ENCODE measurements around the gene PLAGL2. TPM values are rescaled to one million over a fixed set of nuclear protein-coding genes. Genes with fewer than 3 reads are reported as not detected.

PLAGL2 gene
- total RNA-seq, 1 donor from 2014 or later = 17.6 TPM

DNA sequence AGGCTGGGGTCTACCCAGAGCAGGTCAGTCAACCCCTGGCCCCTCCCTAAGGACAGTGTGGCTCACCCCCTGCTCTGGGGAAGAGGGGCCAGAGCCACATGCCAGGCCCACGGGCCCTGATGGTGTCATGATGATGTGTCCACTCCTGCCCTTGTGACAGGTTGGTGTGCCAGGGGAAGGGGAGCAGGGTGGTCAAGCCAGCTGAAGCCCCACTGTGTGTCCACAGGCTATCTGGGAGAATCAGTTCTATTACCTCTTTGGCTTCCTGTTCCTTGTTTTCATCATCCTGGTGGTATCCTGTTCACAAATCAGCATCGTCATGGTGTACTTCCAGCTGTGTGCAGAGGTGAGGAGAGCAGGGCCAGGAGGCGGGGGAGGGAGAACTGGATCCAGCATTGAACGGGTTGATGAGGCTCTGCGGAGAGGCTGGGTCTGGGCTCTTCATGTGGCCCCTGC is 47.7 kb downstream of the PLAGL2 start:
- H3K27me3 ChIP-seq (ENCODE audit: low read depth) = no peaks in the 10 kb centered on the region
- intact Hi-C loops (cut with DNase I) = no loop called here
- peaks cover 77% of the 10 kb centered on the region for H3K36me3 ChIP-seq
- ATAC-seq (no peak), DNase-seq (no peak)
- H3K4me3 ChIP-seq = no peak overlapping the region
- no peak overlapping the region for H3K27ac ChIP-seq
- TF ChIP-seq, protein P1, sequence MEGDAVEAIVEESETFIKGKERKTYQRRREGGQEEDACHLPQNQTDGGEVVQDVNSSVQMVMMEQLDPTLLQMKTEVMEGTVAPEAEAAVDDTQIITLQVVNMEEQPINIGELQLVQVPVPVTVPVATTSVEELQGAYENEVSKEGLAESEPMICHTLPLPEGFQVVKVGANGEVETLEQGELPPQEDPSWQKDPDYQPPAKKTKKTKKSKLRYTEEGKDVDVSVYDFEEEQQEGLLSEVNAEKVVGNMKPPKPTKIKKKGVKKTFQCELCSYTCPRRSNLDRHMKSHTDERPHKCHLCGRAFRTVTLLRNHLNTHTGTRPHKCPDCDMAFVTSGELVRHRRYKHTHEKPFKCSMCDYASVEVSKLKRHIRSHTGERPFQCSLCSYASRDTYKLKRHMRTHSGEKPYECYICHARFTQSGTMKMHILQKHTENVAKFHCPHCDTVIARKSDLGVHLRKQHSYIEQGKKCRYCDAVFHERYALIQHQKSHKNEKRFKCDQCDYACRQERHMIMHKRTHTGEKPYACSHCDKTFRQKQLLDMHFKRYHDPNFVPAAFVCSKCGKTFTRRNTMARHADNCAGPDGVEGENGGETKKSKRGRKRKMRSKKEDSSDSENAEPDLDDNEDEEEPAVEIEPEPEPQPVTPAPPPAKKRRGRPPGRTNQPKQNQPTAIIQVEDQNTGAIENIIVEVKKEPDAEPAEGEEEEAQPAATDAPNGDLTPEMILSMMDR (IDR thresholded peaks at IDR 0.05) = no peak
- H3K4me1 ChIP-seq = peaks cover 11% of the 10 kb centered on the region
- H3K9me3 ChIP-seq = no peaks in the 10 kb centered on the region

DNA sequence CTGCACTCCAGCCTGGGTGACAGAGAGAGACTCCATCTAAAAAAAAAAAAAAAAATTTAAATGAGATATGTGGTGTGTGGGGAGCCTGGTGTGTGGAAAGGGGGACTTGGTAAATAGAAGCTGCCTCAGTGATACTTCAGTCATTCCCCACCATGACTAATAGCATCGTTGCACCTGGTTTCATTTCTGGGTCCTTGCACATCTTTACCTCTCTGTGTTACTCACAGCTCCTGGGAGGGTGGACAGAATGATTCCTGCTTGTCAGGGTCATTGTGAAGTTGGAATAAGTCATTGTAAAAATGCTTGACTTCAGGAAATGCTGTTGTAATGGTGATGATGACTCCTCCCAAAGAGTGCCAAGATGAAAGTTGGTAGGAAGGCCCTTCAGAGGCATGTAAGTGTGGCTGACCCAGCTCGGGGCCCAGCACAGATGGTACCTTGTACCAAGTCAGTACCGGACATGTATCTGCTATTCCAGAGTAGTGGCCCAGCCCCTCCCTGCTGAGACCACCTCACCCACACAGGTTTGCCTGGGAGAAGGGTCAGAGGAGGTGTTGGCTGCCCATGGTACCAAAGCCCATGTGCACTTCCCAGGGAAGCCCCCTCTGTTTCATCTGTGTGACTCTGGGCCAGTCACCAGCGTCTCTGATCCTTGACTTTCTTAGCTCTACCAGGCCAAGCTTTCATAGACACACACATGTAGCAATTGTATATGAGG is 48.4 kb downstream of the PLAGL2 start:
- TF ChIP-seq, protein P1 (IDR thresholded peaks at IDR 0.05) = no peak
- H3K9me3 ChIP-seq = no peaks in the 10 kb centered on the region
- peaks cover 74% of the 10 kb centered on the region for H3K36me3 ChIP-seq
- H3K4me3 ChIP-seq = no peak overlapping the region
- no peak overlapping the region for H3K27ac ChIP-seq
- intact Hi-C loops (cut with DNase I) = no loop called here
- DNase-seq (no peak), ATAC-seq (no peak)
- H3K4me1 ChIP-seq = peaks cover 15% of the 10 kb centered on the region
- no peaks in the 10 kb centered on the region for H3K27me3 ChIP-seq (ENCODE audit: low read depth)

DNA sequence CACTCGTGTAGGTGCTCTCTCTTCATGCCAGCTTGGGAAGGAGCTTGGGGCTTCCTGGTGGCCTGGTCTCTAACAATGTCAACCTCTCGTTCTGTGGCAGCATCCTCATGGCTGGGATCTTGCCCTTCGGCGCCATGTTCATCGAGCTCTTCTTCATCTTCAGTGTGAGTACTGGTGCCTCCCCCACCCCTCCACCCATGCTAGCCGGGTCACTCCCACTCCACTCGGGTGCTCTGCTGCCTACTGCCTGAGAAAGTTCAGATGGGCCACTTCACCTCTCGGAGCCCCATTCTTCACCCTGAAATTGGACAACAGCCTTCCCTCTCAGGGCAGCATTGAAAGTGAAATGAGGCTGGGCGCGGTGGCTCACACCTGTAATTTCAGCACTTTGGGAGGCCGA is 49.2 kb downstream of the PLAGL2 start:
- Histone ChIP-seq H3K27ac (no peak overlapping the region), H3K27me3 (ENCODE audit: low read depth) (no peaks in the 10 kb centered on the region), H3K36me3 (peaks cover 74% of the 10 kb centered on the region), H3K4me1 (peaks cover 15% of the 10 kb centered on the region), H3K9me3 (no peaks in the 10 kb centered on the region), H3K4me3 (no peak overlapping the region)
- intact Hi-C loops (cut with DNase I) = no loop called here
- no peak for ATAC-seq
- DNase-seq = no peak
- TF ChIP-seq, protein P1 (IDR thresholded peaks at IDR 0.05) = no peak

DNA sequence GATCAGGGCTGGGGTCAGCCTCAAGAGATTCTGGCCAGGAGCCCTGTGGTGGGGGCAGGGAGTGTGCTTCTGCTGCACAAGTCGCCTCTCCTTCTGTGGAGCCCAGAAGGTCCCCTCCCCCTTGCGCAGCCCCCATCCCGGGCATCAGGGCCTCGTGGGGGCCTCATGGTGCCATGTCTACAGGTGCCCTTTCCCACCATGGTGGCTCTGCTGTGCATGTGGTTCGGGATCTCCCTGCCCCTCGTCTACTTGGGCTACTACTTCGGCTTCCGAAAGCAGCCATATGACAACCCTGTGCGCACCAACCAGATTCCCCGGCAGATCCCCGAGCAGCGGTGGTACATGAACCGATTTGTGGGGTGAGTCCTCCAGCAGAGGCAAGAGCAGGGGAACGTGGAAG is 49.9 kb downstream of the PLAGL2 start:
- no peak overlapping the region for H3K4me3 ChIP-seq
- H3K27ac ChIP-seq = no peak overlapping the region
- peaks cover 74% of the 10 kb centered on the region for H3K36me3 ChIP-seq
- no peak for ATAC-seq
- H3K4me1 ChIP-seq = peaks cover 15% of the 10 kb centered on the region
- H3K27me3 ChIP-seq (ENCODE audit: low read depth) = no peaks in the 10 kb centered on the region
- no peaks in the 10 kb centered on the region for H3K9me3 ChIP-seq
- DNase-seq = no peak
- intact Hi-C loops (cut with DNase I) = no loop called here
- TF ChIP-seq, protein P1 (IDR thresholded peaks at IDR 0.05) = no peak

DNA sequence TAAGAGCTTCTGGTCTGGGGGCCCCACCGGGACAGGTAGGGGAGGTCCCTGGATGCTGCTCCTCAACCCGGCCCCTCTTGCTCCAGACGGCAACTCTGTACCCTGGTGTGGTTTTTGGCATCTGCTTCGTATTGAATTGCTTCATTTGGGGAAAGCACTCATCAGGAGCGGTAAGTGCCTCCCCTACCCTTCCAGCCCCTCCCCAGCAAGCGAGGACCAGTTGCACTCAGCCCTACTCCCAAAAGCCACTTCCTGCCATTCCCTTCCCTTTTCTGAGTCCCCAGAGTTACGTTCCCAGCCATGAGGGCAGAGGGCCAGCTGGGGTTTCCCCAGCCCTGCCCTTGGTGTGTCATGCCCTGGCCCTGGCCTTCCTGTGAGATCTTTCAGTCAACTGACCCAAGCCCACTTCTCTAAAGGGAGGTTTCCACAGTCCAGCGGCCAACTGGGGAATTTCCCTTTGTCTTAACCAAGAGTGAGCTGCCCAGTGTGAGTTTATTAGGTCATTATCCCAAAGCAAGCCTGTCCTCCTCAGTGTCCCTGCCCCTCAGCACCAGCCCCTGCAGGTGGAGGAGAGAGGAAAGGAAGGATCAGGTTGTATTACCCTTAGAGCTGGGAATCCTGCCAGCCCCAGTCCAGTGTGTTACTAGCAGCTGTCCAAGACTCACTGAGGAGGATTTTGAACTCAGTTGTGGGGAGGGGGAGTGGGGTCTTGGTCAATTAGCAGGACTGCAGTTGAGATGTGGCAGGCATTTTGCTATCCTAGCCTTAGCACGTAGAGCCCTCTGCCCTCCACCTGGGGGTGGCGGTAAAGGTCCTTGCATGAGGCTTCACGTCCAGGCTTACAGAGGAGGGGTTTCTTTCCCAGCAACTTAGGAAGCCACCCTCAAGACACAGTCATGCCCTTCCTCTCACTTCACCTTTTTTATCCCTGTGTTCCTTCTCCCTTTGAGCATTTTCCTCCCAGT is 52.2 kb downstream of the PLAGL2 start:
- TF ChIP-seq, protein P1 (IDR thresholded peaks at IDR 0.05) = peak; percentile 37
- ATAC-seq = peak; percentile 96 to 97
- Histone ChIP-seq H3K9me3 (no peaks in the 10 kb centered on the region), H3K4me1 (peaks cover 15% of the 10 kb centered on the region), H3K27ac (peak overlapping the region; percentile 75), H3K27me3 (ENCODE audit: low read depth) (no peaks in the 10 kb centered on the region), H3K4me3 (no peak overlapping the region), H3K36me3 (peaks cover 74% of the 10 kb centered on the region)
- intact Hi-C loops (cut with DNase I) = no loop called here
- DNase-seq = peak; percentile 91
